HepG2 (cell line): ENCODE results near the gene SCRT2. TPM values are rescaled to one million over a fixed set of nuclear protein-coding genes. Genes with fewer than 3 reads are reported as not detected.

Experiments used
- ARHGAP35 ChIP-seq: sonication (generic); formaldehyde crosslinking; IDR thresholded peaks from 2 replicates; pipeline ENCODE4 v1.9.0; 2022; ENCODE audit warnings: mild to moderate bottlenecking, inconsistent platforms, moderate library complexity, missing genetic modification reagents, borderline replicate concordance
- ARNT ChIP-seq: fragments of 450-650 bp; IDR thresholded peaks from 2 replicates; pipeline ENCODE4 v1.6.1; 2017
- GABPA ChIP-seq, 2 experiments: IDR thresholded peaks; 2 replicates each; pipeline ENCODE4 v1.6.1; 2011 to 2016; ENCODE audit warnings: low read depth in 2 of 2, low read length in 1 of 2, missing biosample characterization in 1 of 2, missing genetic modification characterization in 1 of 2
- HHEX ChIP-seq: IDR thresholded peaks from 2 replicates; pipeline ENCODE4 v1.6.1; 2016; ENCODE audit warnings: control low read depth
- MED8 ChIP-seq: sonication (generic); formaldehyde crosslinking; IDR thresholded peaks from 2 replicates; pipeline ENCODE4 v1.8.1; 2023; ENCODE audit warnings: mild to moderate bottlenecking, missing genetic modification reagents; ENCODE audit not compliant: insufficient replicate concordance
- NCOA2 ChIP-seq: sonication (generic); formaldehyde crosslinking; IDR thresholded peaks from 2 replicates; pipeline ENCODE4 v1.8.0; 2022; ENCODE audit warnings: inconsistent platforms
- RFX1 ChIP-seq: fragments of 450-650 bp; IDR thresholded peaks from 2 replicates; pipeline ENCODE4 v1.6.1; 2017
- SNAPC4 ChIP-seq: sonication (generic); formaldehyde crosslinking; IDR thresholded peaks from 2 replicates; pipeline ENCODE4 v1.4.0; 2020; ENCODE audit warnings: mild to moderate bottlenecking, missing genetic modification reagents
- THAP9 ChIP-seq: sonication (generic); formaldehyde crosslinking; IDR thresholded peaks from 2 replicates; pipeline ENCODE4; 2020; ENCODE audit warnings: missing genetic modification reagents, mild to moderate bottlenecking, borderline replicate concordance
- ZBTB42 ChIP-seq: sonication (generic); formaldehyde crosslinking; IDR thresholded peaks from 2 replicates; pipeline ENCODE4 v1.5.0; 2020; ENCODE audit warnings: mild to moderate bottlenecking, missing genetic modification reagents
- ZNF101 ChIP-seq: sonication (generic); formaldehyde crosslinking; IDR thresholded peaks from 2 replicates; pipeline ENCODE4 v1.4.0; 2020; ENCODE audit warnings: mild to moderate bottlenecking, low read depth, missing genetic modification reagents, borderline replicate concordance
- ZSCAN30 ChIP-seq: sonication (generic); formaldehyde crosslinking; IDR thresholded peaks from 2 replicates; pipeline ENCODE4 v1.5.0; 2020; ENCODE audit warnings: mild to moderate bottlenecking, missing genetic modification reagents
- polyA plus RNA-seq, 8 experiments: library from polyadenylated mRNA; depleted of rRNA in 3 of 8; stranded (reverse) in 7 of 8; unstranded in 1 of 8; fragments of >200 nt; fragmentation: Illumina TruSeq in 4 of 8; extraction: Trizol in 4 of 8; gene quantifications; 2 replicates each; pipeline versions ENCODE4 v1.2.1 to v1.2.3, GENCODE V29; 2011 to 2016; ENCODE audit warnings: low read depth in 4 of 8, missing spikeins in 1 of 8, mixed read lengths in 1 of 8; ENCODE audit not compliant: insufficient read depth in 1 of 8
- total RNA-seq, 5 experiments: library from RNA; depleted of rRNA; stranded (reverse); fragments of >200 nt; fragmentation: Illumina TruSeq; extraction: Trizol; gene quantifications; 2 replicates each; pipeline ENCODE4 v1.2.3, GENCODE V29; 2016; ENCODE audit warnings: low read depth in 1 of 5
- TF ChIP-seq, protein P1 (sequence below): sonication (generic); formaldehyde crosslinking; IDR thresholded peaks from 2 replicates; pipeline ENCODE4 v1.4.0; 2020; ENCODE audit warnings: mild to moderate bottlenecking, missing genetic modification reagents
- TF ChIP-seq, protein P2 (sequence below): sonication (generic); formaldehyde crosslinking; IDR thresholded peaks from 2 replicates; pipeline ENCODE4 v1.4.0; 2020; ENCODE audit warnings: missing genetic modification reagents
- TF ChIP-seq, protein P3 (sequence below): sonication (generic); formaldehyde crosslinking; conservative IDR thresholded peaks from 2 replicates; pipeline ENCODE4 v1.4.0; 2020; ENCODE audit warnings: mild to moderate bottlenecking, missing genetic modification reagents, moderate library complexity

Gene SCRT2
- total and polyA plus RNA-seq, 2 of the 13 experiments (the other 11 are each of a cell fraction or from before 2014, with no cell fraction given): not detected

DNA sequence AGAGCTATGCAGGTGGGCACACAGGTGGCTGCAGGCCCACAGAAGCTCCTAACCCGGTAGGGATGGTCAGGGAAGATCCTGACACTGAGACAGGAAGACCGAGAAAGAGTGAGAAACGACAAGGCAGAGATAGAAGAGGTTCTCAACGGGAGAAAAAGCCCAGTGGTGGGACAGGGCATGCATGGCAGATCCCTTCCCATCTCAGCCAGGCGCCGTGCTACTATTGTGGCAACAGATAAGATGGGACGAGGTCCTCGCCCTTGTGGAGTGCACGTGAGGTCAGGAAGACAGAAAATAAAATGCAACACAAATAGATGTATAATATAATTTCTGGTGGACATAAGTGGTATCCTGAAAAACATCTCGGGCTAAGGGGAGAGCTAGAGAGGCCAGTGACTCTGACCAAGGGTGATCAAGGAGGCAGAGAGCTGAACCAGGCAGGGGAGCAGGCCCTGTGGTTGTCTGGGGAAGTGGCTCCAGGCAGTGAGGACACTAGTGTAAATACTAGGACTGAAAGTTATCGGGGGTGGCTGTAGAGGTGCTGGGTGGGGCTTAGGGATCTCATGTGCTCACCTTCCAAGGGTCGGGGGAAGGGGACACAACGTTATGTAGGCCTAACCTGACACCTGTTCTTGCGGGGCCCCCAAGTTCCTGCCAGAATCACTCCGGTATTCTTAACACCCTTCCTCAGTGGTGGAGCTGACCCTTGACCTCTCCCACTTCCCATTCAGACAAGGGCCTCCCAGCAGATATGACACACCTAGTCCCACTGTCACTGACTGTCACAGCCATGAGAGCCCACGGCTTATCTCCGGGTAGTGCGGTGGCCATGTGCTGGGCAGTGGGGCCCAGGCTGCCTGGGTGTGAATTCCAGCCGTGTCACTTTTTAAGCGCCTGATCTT, 23.6 kb downstream of the SCRT2 start (continued):
- peak; percentile 19; the same call in 1 of the 2 replicates for TF ChIP-seq ARHGAP35
- no peak for TF ChIP-seq SNAPC4
- TF ChIP-seq ARNT: no peak
- no peak for TF ChIP-seq ZSCAN30
- 0 out of 2 replicates have a peak, but pooled peaks have one; percentile 75 for TF ChIP-seq THAP9
- no peak for TF ChIP-seq MED8 (CRISPR knock-in tag)
- TF ChIP-seq ZBTB42: 0 out of 2 replicates have a peak, but pooled peaks have one; percentile 40
- no peak for TF ChIP-seq RFX1
- TF ChIP-seq HHEX (CRISPR knock-in tag): no peak
- TF ChIP-seq GABPA (IDR thresholded peaks at IDR 0.05; ENCODE audit: low read depth, low read length): no peak
- no peak for TF ChIP-seq GABPA (CRISPR knock-in tag; IDR thresholded peaks at IDR 0.05; ENCODE audit: low read depth)
- 0 out of 2 replicates have a peak, but pooled peaks have one; percentile 4 for TF ChIP-seq NCOA2 (CRISPR knock-in tag)
- TF ChIP-seq, protein P1, sequence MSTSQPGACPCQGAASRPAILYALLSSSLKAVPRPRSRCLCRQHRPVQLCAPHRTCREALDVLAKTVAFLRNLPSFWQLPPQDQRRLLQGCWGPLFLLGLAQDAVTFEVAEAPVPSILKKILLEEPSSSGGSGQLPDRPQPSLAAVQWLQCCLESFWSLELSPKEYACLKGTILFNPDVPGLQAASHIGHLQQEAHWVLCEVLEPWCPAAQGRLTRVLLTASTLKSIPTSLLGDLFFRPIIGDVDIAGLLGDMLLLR: no peak
- 0 out of 2 replicates have a peak, but pooled peaks have one; percentile 1 for TF ChIP-seq ZNF101 (CRISPR knock-in tag)
- TF ChIP-seq, protein P2, sequence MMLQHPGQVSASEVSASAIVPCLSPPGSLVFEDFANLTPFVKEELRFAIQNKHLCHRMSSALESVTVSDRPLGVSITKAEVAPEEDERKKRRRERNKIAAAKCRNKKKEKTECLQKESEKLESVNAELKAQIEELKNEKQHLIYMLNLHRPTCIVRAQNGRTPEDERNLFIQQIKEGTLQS (CRISPR knock-in tag): no peak
- TF ChIP-seq, protein P3, sequence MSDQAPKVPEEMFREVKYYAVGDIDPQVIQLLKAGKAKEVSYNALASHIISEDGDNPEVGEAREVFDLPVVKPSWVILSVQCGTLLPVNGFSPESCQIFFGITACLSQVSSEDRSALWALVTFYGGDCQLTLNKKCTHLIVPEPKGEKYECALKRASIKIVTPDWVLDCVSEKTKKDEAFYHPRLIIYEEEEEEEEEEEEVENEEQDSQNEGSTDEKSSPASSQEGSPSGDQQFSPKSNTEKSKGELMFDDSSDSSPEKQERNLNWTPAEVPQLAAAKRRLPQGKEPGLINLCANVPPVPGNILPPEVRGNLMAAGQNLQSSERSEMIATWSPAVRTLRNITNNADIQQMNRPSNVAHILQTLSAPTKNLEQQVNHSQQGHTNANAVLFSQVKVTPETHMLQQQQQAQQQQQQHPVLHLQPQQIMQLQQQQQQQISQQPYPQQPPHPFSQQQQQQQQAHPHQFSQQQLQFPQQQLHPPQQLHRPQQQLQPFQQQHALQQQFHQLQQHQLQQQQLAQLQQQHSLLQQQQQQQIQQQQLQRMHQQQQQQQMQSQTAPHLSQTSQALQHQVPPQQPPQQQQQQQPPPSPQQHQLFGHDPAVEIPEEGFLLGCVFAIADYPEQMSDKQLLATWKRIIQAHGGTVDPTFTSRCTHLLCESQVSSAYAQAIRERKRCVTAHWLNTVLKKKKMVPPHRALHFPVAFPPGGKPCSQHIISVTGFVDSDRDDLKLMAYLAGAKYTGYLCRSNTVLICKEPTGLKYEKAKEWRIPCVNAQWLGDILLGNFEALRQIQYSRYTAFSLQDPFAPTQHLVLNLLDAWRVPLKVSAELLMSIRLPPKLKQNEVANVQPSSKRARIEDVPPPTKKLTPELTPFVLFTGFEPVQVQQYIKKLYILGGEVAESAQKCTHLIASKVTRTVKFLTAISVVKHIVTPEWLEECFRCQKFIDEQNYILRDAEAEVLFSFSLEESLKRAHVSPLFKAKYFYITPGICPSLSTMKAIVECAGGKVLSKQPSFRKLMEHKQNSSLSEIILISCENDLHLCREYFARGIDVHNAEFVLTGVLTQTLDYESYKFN (CRISPR knock-in tag): 0 out of 2 replicates have a peak, but pooled peaks have one; percentile 14
